ENCODE data around the gene PALD1. TPM values are rescaled to one million over a fixed set of nuclear protein-coding genes. Genes with fewer than 3 reads are reported as not detected.

The PALD1 gene
- total RNA-seq, 1 experiment from 2014 or later = 33.1 TPM

DNA sequence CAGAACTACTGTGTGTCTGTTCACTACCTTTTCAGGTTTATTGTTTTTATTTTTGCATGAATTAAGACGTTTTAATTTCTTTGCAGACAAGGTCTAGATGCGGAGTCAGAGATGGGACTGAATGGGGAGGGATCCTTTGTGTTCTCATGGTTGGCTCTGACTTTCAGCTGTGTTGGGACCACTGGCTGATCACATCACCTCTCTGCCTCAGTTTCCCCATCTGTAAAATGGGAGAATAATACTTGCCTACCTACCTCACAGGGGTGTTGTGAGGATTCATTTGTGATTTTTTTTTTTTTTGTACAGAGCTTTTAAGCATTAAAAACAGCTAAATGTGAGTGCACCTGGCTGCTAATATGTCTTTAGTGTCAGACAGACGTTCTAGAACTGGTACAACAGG is 89.5 kb downstream of the PALD1 start:
- Histone ChIP-seq H2AFZ (ENCODE audit: low read depth, low read length, poor library complexity, severe bottlenecking) (no peak overlapping the region), H3K27me3 (ENCODE audit: insufficient read depth, low read length) (no peaks in the 10 kb centered on the region), H3K9me3 (ENCODE audit: control insufficient read depth in 1 of 2, insufficient read depth in 1 of 2, low read depth in 1 of 2, low read length in 2 of 2) (no peaks in the 10 kb centered on the region), H4K20me1 (ENCODE audit: insufficient read depth) (no peaks in the 10 kb centered on the region), H3K4me1 (ENCODE audit: control insufficient read depth in 1 of 2, insufficient read depth in 2 of 2, low read length in 2 of 2) (peaks cover 18 to 67% of the 10 kb centered on the region in 2 experiments), H3K27ac (ENCODE audit: low read depth, low read length) (no peak overlapping the region), H3K4me2 (ENCODE audit: low read length) (no peak overlapping the region), H3K9ac (ENCODE audit: low read length) (no peak overlapping the region), H3K79me2 (ENCODE audit: insufficient read depth, low read length) (no peaks in the 10 kb centered on the region), H3K9me2 (ENCODE audit: insufficient read depth) (no peaks in the 10 kb centered on the region), H3K4me3 (replicated peaks in 1 of 2; ENCODE audit: low read depth in 1 of 2, low read length in 2 of 2) (no peak overlapping the region), H3K36me3 (ENCODE audit: control insufficient read depth in 1 of 2, insufficient read depth in 2 of 2, low read length in 2 of 2) (peaks cover 0 to 8% of the 10 kb centered on the region in 2 experiments; a peak in 1 of 4 replicates)
- DNase-seq (ENCODE audit: low read depth, low spot score) (no peak), ATAC-seq (no peak)
- no peak for TF ChIP-seq ZNF274 (IDR thresholded peaks at IDR 0.05; ENCODE audit: low read depth, low read length)
- TF ChIP-seq EGR1 (IDR thresholded peaks at IDR 0.05; ENCODE audit: low read depth) = no peak
- TF ChIP-seq SP1 (IDR thresholded peaks at IDR 0.05; ENCODE audit: low read depth) = no peak
- no peak for TF ChIP-seq JUND (IDR thresholded peaks at IDR 0.05)
- ChIA-PET CTCF (interaction anchor here (1.0 kb wide), 1 partner anchor 9 kb away, joined by 5 read pairs; no protein-coding TSS in a partner anchor), POLR2A (no interaction called here), RAD21 (ENCODE audit: low non-redundant PET in 1 of 2, low total read pairs in 2 of 2, uncharacterized antibody in 2 of 2, unreplicated experiment in 2 of 2) (no interaction called here)
- intact Hi-C loops (cut with micrococcal nuclease) = no loop called here
- no TSS peak for BruUV-seq (replicated peaks)

- no peak overlapping the region for H3K4me3 ChIP-seq (replicated peaks in 1 of 2; ENCODE audit: low read depth in 1 of 2, low read length in 2 of 2)
- no peaks in the 10 kb centered on the region for H3K79me2 ChIP-seq (ENCODE audit: insufficient read depth, low read length)
- no peaks in the 10 kb centered on the region for H3K27me3 ChIP-seq (ENCODE audit: insufficient read depth, low read length)
- ChIA-PET CTCF (no interaction called here), POLR2A (interaction anchor here (0.6 kb wide), 1 partner anchor 122 kb away, joined by 3 read pairs; no protein-coding TSS in a partner anchor), RAD21 (ENCODE audit: low non-redundant PET in 1 of 2, low total read pairs in 2 of 2, uncharacterized antibody in 2 of 2, unreplicated experiment in 2 of 2) (no interaction called here)
- no peaks in the 10 kb centered on the region for H4K20me1 ChIP-seq (ENCODE audit: insufficient read depth)
- intact Hi-C loops (cut with micrococcal nuclease) = no loop called here
- no peaks in the 10 kb centered on the region for H3K9me2 ChIP-seq (ENCODE audit: insufficient read depth)
- no peak overlapping the region for H2AFZ ChIP-seq (ENCODE audit: low read depth, low read length, poor library complexity, severe bottlenecking)
- H3K4me2 ChIP-seq (ENCODE audit: low read length) = no peak overlapping the region
- DNase-seq (ENCODE audit: low read depth, low spot score) = no peak
- BruUV-seq (replicated peaks) = no TSS peak
- no peaks in the 10 kb centered on the region for H3K9me3 ChIP-seq (ENCODE audit: control insufficient read depth in 1 of 2, insufficient read depth in 1 of 2, low read depth in 1 of 2, low read length in 2 of 2)
- H3K4me1 ChIP-seq (ENCODE audit: control insufficient read depth in 1 of 2, insufficient read depth in 2 of 2, low read length in 2 of 2) = peaks cover 25 to 72% of the 10 kb centered on the region in 2 experiments
- no peak overlapping the region for H3K27ac ChIP-seq (ENCODE audit: low read depth, low read length)
- H3K36me3 ChIP-seq (ENCODE audit: control insufficient read depth in 1 of 2, insufficient read depth in 2 of 2, low read length in 2 of 2) = peaks cover 0 to 8% of the 10 kb centered on the region in 2 experiments; a peak in 1 of 4 replicates
- ATAC-seq = no peak
- no peak overlapping the region for H3K9ac ChIP-seq (ENCODE audit: low read length)
- TF ChIP-seq, protein P1, sequence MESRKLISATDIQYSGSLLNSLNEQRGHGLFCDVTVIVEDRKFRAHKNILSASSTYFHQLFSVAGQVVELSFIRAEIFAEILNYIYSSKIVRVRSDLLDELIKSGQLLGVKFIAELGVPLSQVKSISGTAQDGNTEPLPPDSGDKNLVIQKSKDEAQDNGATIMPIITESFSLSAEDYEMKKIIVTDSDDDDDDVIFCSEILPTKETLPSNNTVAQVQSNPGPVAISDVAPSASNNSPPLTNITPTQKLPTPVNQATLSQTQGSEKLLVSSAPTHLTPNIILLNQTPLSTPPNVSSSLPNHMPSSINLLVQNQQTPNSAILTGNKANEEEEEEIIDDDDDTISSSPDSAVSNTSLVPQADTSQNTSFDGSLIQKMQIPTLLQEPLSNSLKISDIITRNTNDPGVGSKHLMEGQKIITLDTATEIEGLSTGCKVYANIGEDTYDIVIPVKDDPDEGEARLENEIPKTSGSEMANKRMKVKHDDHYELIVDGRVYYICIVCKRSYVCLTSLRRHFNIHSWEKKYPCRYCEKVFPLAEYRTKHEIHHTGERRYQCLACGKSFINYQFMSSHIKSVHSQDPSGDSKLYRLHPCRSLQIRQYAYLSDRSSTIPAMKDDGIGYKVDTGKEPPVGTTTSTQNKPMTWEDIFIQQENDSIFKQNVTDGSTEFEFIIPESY (IDR thresholded peaks at IDR 0.05; ENCODE audit: extremely low read depth, insufficient replicate concordance, low read length) = no peak
- TF ChIP-seq EGR1 (IDR thresholded peaks at IDR 0.05; ENCODE audit: low read depth) (no peak), SRF (IDR thresholded peaks at IDR 0.05; ENCODE audit: low read depth) (no peak), POLR2AphosphoS5 (IDR thresholded peaks at IDR 0.05; ENCODE audit: low read depth, low read length) (no peak), JUND (IDR thresholded peaks at IDR 0.05) (no peak), SIN3A (IDR thresholded peaks at IDR 0.05; ENCODE audit: low read depth) (no peak), POLR2A (IDR thresholded peaks at IDR 0.05; ENCODE audit: borderline replicate concordance, extremely low read depth, insufficient read depth, insufficient read length) (no peak), FOSL1 (IDR thresholded peaks at IDR 0.05; ENCODE audit: low read depth) (no peak), SP1 (IDR thresholded peaks at IDR 0.05; ENCODE audit: low read depth) (no peak), TCF7L2 (IDR thresholded peaks at IDR 0.05; ENCODE audit: borderline replicate concordance, extremely low read depth, insufficient read depth, insufficient read length) (no peak), EZH2phosphoT487 (IDR thresholded peaks at IDR 0.05; ENCODE audit: borderline replicate concordance) (no peak), CEBPB (IDR thresholded peaks at IDR 0.05; ENCODE audit: low read depth) (no peak), ELF1 (IDR thresholded peaks at IDR 0.05; ENCODE audit: borderline replicate concordance, low read depth) (no peak)
- TF ChIP-seq, protein P2, sequence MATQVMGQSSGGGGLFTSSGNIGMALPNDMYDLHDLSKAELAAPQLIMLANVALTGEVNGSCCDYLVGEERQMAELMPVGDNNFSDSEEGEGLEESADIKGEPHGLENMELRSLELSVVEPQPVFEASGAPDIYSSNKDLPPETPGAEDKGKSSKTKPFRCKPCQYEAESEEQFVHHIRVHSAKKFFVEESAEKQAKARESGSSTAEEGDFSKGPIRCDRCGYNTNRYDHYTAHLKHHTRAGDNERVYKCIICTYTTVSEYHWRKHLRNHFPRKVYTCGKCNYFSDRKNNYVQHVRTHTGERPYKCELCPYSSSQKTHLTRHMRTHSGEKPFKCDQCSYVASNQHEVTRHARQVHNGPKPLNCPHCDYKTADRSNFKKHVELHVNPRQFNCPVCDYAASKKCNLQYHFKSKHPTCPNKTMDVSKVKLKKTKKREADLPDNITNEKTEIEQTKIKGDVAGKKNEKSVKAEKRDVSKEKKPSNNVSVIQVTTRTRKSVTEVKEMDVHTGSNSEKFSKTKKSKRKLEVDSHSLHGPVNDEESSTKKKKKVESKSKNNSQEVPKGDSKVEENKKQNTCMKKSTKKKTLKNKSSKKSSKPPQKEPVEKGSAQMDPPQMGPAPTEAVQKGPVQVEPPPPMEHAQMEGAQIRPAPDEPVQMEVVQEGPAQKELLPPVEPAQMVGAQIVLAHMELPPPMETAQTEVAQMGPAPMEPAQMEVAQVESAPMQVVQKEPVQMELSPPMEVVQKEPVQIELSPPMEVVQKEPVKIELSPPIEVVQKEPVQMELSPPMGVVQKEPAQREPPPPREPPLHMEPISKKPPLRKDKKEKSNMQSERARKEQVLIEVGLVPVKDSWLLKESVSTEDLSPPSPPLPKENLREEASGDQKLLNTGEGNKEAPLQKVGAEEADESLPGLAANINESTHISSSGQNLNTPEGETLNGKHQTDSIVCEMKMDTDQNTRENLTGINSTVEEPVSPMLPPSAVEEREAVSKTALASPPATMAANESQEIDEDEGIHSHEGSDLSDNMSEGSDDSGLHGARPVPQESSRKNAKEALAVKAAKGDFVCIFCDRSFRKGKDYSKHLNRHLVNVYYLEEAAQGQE (IDR thresholded peaks at IDR 0.05; ENCODE audit: low read depth) = no peak
Observed at GRCh38 chr10:70568781-70569495, 90.4 kb downstream of the PALD1 start.

All from HCT116 (cell line).